NCI-H1417 treated with DMSO at 0.1 percent for 48 hours (cell line): ENCODE results near the gene RGS2.
A peak's percentile ranks its signal among the peaks of the same experiment; 100 is the strongest.

Experiments
- DNase-seq: peaks from one replicate; lab custom pipeline; 2025; lab: John Stamatoyannopoulos, UW

The RGS2 gene

DNA sequence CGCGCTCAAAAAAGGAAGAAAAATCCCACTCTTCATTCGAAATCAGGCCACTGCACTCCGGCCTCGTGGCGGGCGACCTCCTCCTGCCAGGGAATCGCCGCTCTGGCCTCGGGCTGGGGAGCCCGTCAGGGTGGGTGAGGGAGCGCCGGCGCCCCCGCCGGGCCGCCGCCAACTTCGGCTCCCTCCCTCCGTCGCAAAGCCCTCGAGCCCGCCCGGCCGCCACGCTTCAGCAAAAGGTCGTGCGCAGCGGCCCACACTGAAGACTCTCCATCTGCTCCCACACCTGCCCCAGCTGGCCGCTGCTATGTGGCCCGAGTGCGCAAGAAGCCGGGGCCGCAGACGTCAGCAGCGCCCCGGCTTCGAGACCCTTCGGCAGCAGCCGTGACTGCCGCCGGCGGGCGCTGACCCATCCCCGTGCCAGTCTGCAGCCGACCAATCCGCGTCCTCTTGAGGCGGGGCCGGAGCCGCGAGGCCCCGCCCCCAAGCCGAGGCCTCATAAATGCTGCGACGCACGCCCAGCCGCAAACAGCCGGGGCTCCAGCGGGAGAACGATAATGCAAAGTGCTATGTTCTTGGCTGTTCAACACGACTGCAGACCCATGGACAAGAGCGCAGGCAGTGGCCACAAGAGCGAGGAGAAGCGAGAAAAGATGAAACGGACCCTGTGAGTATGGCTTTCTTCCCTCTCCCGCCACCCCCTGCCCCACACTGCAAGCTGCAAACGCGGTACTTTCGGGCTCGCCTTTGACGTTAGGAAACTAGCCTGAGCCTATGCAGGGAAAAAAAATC lies at the start of gene RGS2:
Gene RGS2 (plus strand): TSS at position 522 of the 789 bp plus-strand sequence. CDS start 33 bp downstream, at position 555.
- DNase-seq = peak; percentile 62

DNA sequence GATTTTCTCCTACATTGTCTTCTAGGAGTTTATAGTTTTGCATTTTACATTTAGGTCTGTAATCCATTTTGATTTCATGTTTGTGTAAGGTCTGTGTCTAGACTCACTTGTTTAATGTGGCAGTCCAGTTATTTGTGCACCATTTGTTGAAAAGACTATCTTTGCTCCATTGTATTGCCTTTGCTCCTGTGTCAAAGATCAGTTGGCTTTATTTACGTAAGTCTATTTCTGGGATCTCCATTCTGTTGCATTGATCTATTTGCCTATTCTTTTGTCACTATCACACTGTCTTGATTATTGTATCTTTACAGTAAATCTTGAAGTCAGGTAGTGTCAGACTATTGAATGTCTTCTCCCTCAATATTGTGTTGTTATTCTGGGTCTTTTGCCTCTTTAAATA lies 49.7 kb upstream of the RGS2 start:
- DNase-seq = no peak

GRCh38 chr1:192762265-192762664 lies 46.6 kb upstream of the RGS2 start:
- no peak for DNase-seq

DNA sequence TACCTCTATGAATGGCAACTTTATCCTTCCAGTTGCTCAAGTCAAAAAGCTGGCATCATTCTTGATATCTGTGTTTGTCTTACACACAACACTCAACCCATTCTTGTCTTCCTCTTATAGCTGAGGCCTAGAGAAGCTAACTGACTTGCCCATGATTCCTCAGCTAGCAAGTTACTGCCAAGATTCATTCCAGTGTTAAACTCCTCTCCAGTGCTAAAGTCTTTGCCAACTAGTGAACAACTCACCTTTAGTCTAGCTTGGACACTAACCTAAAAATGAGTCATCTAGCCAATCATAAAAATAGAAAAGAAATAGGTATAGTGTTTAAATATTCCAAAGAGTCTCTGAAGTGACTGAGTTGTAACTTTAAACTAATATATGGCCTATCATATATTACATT lies 45.6 kb upstream of the RGS2 start:
- DNase-seq = no peak

GRCh38 chr1:192763756-192764155 lies 45.1 kb upstream of the RGS2 start:
- DNase-seq = no peak

DNA sequence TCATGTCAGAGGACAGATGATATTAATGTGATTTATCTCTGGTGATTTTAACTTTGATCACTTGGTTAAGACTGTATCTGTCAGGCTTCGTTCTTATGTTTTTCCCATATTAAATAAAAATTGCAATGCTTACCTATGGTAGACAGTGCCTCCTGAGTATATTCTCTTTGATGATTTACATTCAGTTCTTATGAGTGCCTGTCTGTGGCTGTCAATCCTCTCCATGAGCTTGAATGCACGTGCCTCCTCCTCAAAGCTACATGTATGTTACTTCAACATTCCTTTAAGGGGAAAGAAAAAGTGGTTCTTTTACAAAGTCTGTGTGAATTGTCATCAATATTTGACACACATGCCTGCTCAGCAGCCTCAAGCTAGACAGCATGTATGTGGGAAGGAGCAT lies 44.2 kb upstream of the RGS2 start:
- DNase-seq = no peak

DNA sequence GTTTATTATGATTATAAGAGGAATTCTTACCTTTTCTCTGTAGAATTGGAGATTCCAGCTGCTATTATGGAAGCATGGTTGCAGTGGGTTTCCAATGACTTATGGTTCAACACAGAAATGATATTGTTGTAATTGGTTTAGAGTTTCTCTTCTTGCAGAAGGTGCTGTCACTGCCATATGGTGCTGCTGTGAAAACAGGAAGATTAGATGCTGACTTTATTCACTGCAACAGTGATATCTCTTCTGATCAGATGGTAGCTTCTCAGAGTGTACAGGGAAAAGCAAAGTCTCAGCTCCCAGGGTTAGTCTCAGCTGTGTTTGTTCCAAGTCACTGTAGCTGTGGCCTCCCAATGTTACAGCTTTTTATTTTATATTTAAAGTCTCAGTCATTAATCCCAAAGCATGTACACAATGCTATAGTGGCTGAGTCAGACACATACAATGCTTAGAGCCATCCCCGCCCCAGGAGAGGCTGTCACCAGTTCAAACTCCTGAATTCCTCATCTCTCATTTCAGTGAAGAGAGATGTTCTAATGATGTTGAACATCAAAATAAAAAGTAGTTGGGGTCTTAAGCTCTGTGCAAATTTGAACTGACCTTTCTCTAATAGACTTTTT lies 42.7 kb upstream of the RGS2 start:
- DNase-seq = no peak

GRCh38 chr1:192766876-192767275 lies 42.0 kb upstream of the RGS2 start:
- no peak for DNase-seq

GRCh38 chr1:192767798-192768197 lies 41.0 kb upstream of the RGS2 start:
- DNase-seq = no peak

DNA sequence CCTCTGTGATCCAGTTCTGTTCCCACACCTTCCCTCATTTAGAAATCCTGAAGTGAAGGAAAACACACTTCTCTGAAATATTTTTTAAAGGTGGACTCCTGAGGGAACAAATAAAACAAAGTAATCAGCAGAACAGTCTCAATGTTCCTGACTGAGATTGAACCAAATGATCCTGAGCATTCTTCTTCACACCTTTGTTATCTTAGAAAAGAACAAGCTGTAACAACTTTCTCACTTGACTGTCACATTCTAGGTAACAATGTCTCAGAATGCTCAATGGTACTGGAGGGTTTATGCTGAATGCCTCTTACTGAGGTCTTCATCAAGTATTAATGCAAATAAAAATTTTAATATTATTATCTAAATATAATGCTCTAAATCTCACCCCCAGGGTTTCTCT lies 40.4 kb upstream of the RGS2 start:
- DNase-seq = no peak

DNA sequence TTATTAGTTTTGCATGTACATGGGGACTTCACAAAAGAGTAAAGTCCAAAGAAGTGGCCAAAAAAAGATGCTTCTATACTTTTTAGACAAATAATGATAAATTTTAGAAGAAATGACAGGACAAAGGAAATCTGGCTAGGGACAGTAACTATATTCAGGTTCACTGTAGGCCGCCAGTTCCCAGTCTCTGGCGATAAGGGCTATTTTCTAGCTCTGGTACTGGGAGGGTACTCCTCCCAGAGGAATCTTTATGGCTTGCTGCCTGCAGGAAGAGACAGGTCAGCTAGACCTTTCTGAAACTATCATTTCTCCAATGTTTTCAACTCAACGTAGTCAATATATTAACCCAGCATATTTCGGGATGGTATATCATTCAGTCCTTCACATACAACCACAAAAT lies 37.5 kb upstream of the RGS2 start:
- DNase-seq = no peak

DNA sequence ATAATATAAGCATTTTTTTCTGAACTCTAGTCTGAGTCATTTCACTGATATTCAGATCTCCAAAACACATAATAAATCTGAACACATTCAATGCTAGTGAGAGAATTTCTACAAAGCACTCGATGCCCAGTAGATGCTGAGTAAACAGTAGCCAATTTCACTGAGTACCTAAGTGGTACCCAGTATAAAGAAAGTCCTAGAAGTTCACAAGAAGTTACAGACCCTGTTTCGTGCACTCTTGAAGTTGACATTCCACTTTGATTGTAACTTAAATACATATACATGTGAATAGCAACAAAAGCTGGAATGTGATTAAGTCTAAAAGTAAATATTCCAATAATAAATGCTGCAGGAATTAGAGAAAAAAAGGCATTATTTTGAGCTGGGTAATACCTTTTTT lies 33.2 kb upstream of the RGS2 start:
- DNase-seq = no peak

- DNase-seq = no peak
These were observed 32.6 kb upstream of the RGS2 start for GRCh38 chr1:192776206-192776605.

DNA sequence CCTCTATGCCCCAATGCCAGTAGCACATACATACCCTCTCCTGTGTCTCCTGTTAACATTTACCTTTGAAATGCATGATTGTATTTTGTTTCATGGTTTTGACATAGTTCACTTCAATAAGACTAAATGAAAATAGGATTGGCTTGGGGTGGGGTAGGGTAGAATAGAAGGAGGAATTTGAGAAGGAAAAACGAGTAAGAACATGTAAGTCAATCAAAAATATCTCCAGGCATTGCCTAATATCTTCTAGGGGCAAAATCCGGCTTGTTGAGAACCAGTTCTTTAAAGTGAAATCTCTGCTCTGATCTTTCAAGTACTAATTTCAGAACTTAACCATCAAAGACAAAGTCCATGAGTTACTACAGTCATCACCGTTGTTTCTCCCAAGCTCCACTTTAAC lies 31.8 kb upstream of the RGS2 start:
- DNase-seq = no peak

DNA sequence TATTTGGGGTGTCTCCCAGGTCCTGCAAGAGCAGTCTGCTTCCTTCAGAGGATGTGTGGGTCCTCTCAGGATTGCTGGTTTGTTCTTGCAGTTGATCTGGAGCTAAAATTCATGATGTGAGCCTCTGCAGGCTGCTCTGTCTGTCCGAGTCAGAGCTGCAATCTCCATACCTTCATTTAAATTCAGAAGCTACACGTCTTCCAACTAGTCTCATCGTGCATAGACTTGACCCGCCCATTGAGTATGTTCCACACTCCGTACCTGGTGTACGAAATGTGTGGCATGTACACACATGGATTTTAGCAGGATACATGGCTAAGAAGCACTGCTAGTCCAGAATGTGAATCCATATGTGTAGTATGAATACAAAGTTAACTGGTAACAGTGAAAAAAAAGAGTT lies 25.0 kb upstream of the RGS2 start:
- no peak for DNase-seq

DNA sequence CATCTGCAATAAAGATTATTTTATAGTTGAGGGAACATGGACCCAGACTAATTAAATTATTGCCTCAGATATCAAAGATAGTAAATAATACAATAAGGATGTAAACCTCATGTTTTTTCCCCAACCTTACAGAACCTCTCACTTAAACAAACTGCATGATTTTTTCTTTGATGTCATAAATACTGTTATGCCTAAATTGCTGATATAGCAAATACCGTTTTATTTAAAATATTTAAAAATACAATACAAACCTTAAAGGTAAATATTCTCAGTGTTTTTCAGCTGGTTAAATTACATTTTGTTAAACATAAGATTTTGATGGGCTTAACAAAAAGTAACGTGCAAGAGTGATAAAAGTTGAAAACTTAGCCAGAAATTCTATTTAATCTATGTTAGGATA lies 24.4 kb upstream of the RGS2 start:
- DNase-seq = no peak

- DNase-seq = no peak
These were observed 22.3 kb upstream of the RGS2 start for GRCh38 chr1:192786576-192786975.

DNA sequence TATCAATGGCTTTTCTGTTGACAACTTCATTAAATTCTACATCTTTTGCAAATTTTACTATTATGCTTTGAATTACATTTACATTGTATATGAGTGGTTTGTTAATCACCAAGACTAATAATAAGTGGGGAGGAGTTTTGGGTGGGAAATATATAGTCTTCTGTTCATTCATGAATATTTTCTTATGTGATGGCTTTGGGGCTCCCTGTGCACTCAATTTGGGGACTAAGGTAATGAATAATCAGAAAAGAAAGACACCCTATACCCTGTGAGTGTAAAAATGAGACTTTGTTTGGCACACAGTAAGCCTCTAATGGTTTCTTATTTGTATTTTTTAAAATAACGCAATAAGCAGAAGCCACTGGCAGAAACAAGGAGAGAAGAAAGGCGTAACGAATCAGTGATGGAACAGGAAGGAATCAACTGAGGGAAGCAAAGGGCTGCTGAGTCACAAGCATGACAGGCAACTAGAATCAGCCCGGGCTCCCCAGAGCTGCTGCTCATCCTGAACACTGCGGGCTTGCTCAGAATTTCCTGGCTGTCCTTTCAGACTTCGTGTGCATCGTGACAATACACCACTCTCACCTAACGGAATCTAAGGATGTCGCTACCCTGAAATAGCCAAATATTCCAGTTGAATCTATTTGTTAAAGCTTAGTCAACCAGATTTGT lies 20.8 kb upstream of the RGS2 start:
- no peak for DNase-seq

GRCh38 chr1:192789871-192790270 lies 19.0 kb upstream of the RGS2 start:
- no peak for DNase-seq

DNA sequence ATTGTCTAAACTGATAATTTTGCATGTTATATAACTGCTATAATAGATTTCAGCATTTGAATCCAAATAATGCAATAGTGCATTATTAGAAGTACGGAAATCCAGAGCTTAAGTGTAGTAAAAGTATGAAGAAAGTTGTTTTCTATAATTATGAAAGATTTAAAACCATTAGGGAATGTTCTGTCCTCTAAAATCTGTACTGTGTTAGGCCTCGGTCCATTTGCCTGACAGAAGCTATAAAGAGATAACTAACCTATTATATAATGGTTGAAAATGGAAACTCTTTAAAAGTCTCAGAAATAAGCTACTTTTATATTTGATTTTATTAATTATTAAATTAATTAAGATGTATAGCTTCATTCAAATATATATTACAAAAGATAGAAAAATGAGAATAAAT lies 16.2 kb upstream of the RGS2 start:
- no peak for DNase-seq

- DNase-seq = no peak
These were observed 14.7 kb upstream of the RGS2 start for GRCh38 chr1:192793983-192794767.

DNA sequence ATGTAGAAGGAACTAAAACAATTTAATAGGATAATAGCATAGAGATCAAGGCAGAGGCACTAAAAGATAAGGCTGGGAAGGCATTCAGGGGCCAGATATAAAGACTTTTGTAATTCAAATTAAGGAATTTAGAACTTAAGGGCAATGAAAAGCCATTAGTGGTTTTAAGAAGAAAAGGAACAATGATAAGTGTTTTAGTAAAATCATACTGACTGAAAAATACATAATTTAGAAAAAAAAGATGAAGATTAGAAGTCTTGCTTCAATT lies 14.1 kb upstream of the RGS2 start:
- no peak for DNase-seq
